A549 (cell line): ENCODE results near the gene NUFIP1. TPM values are rescaled to one million over a fixed set of nuclear protein-coding genes. Genes with fewer than 3 reads are reported as not detected.

Experiments
- ATAC-seq, 2 experiments: fragments of 200-7000 bp in 1 of 2; fragments of >200 bp in 1 of 2; cut with Nextera tagmentation in 1 of 2; cut with Tn5 transposase in 1 of 2; 3 replicates each; pipeline versions ENCODE4 v1.8.0 to v1.9.1; 2018 to 2020; ENCODE audit warnings: mild to moderate bottlenecking in 1 of 2, moderate library complexity in 1 of 2
- CTCF ChIA-PET: fragments of 300-600 bp; sonication (Branson Sonifier 250); formaldehyde crosslinking; extraction: SDS; loops from one replicate; lab custom pipeline; 2021; ENCODE audit warnings: antibody characterized with exemption, inconsistent platforms; lab: Yijun Ruan, JAX
- POLR2A ChIA-PET: fragments of 350-600 bp; formaldehyde crosslinking; extraction: SDS; loops from one replicate; lab custom pipeline; 2021; ENCODE audit warnings: antibody characterized with exemption, inconsistent platforms; lab: Yijun Ruan, JAX
- DNase-seq, 2 experiments: peaks; one replicate each; pipeline versions ENCODE4 v3.0.0 to v3.0.0-alpha.2; 2011 to 2016; ENCODE audit warnings: low read depth in 1 of 2, low spot score in 1 of 2
- FAIRE-seq: peaks from 2 replicates; lab custom pipeline; 2011; peaks lifted over from hg19 to GRCh38; lab: Jason Lieb, UNC
- H3K27ac ChIP-seq, 2 experiments: fragments of >200 bp; sonication (Bioruptor Twin); formaldehyde crosslinking; 3 replicates each; pipeline ENCODE4 v1.5.1; 2016 to 2017
- H3K4me1 ChIP-seq: fragments of >200 bp; sonication (Bioruptor Twin); formaldehyde crosslinking; 3 replicates; pipeline ENCODE4 v1.6.1; 2016
- H3K4me2 ChIP-seq: fragments of >200 bp; sonication (Bioruptor Twin); formaldehyde crosslinking; 3 replicates; pipeline ENCODE4 v1.6.1; 2016
- H3K4me3 ChIP-seq: fragments of >200 bp; sonication (Bioruptor Twin); formaldehyde crosslinking; 3 replicates; pipeline ENCODE4 v1.5.1; 2016
- H3K9me3 ChIP-seq: fragments of >200 bp; sonication (Bioruptor Twin); formaldehyde crosslinking; 3 replicates; pipeline ENCODE4 v1.6.1; 2016
- BHLHE40 ChIP-seq: IDR thresholded peaks from 2 replicates; pipeline ENCODE4 v1.6.1; 2012; ENCODE audit warnings: low read depth, low read length, inconsistent platforms
- CBX2 ChIP-seq: fragments of 200-600 bp; sonication (generic); IDR thresholded peaks from 2 replicates; pipeline ENCODE4 v1.6.1; 2016; ENCODE audit warnings: low read depth, mild to moderate bottlenecking, borderline replicate concordance
- CEBPB ChIP-seq, 2 experiments: fragments of >200 bp in 1 of 2; sonication (Bioruptor Twin) in 1 of 2; formaldehyde crosslinking in 1 of 2; IDR thresholded peaks; 2 replicates each; pipeline ENCODE4 v1.6.1; 2012 to 2016
- EHMT2 ChIP-seq: fragments of 200-600 bp; sonication (generic); IDR thresholded peaks from 2 replicates; pipeline ENCODE4 v1.6.1; 2016; ENCODE audit warnings: antibody characterized with exemption, low read depth, mild to moderate bottlenecking, moderate library complexity
- ESRRA ChIP-seq: fragments of 150-350 bp; IDR thresholded peaks from 2 replicates; pipeline ENCODE4 v1.6.1; 2014; ENCODE audit warnings: mild to moderate bottlenecking, low read length, borderline replicate concordance
- FOXS1 ChIP-seq: fragments of 250-450 bp; sonication (Bioruptor Pico); IDR thresholded peaks from 2 replicates; pipeline ENCODE4 v1.5.0; 2020; ENCODE audit warnings: mild to moderate bottlenecking, moderate library complexity
- HDAC2 ChIP-seq: fragments of 200-600 bp; sonication (generic); IDR thresholded peaks from 2 replicates; pipeline ENCODE4 v1.6.1; 2016
- HEYL ChIP-seq: fragments of 250-450 bp; sonication (Bioruptor Pico); IDR thresholded peaks from 2 replicates; pipeline ENCODE4 v1.8.0; 2021; ENCODE audit warnings: mild to moderate bottlenecking, moderate library complexity
- HOXA7 ChIP-seq: fragments of 250-450 bp; sonication (Bioruptor Pico); IDR thresholded peaks from 2 replicates; pipeline ENCODE4 v1.5.0; 2020; ENCODE audit warnings: mild to moderate bottlenecking, moderate library complexity
- HOXB13 ChIP-seq: fragments of 250-450 bp; sonication (Bioruptor Pico); IDR thresholded peaks from 2 replicates; pipeline ENCODE4 v1.5.0; 2020; ENCODE audit warnings: low read depth, mild to moderate bottlenecking, moderate library complexity
- HOXB5 ChIP-seq: fragments of 250-450 bp; sonication (Bioruptor Pico); IDR thresholded peaks from 2 replicates; pipeline ENCODE4 v1.5.0; 2020; ENCODE audit warnings: mild to moderate bottlenecking, moderate library complexity
- JUN ChIP-seq, 2 experiments: fragments of >200 bp; sonication (Bioruptor Twin); formaldehyde crosslinking; IDR thresholded peaks; 2 replicates in 1 of 2; 3 replicates in 1 of 2; pipeline ENCODE4 v1.6.1; 2016 to 2017
- KDM5A ChIP-seq: fragments of 200-600 bp; sonication (generic); IDR thresholded peaks from 2 replicates; pipeline ENCODE4 v1.6.1; 2016; ENCODE audit warnings: antibody characterized with exemption, mild to moderate bottlenecking
- MAFK ChIP-seq: fragments of 450-650 bp; IDR thresholded peaks from 2 replicates; pipeline ENCODE4 v1.6.1; 2014; ENCODE audit not compliant: partially characterized antibody
- MAZ ChIP-seq: fragments of 150-350 bp; IDR thresholded peaks from 2 replicates; pipeline ENCODE4 v1.6.1; 2014; ENCODE audit warnings: antibody characterized with exemption, low read depth, low read length, borderline replicate concordance
- MYC ChIP-seq: IDR thresholded peaks from 2 replicates; pipeline ENCODE4 v1.6.1; 2012; ENCODE audit warnings: mild to moderate bottlenecking, inconsistent platforms, low read length, improper control_type of control experiment, borderline replicate concordance
- NR3C1 ChIP-seq: fragments of >200 bp; sonication (Bioruptor Twin); formaldehyde crosslinking; IDR thresholded peaks from 3 replicates; pipeline ENCODE4 v1.6.1; 2017
- PHF8 ChIP-seq: fragments of 200-600 bp; sonication (generic); IDR thresholded peaks from 2 replicates; pipeline ENCODE4 v1.6.1; 2016; ENCODE audit warnings: low read depth, mild to moderate bottlenecking, antibody characterized with exemption, moderate library complexity, borderline replicate concordance
- POLR2A ChIP-seq: IDR thresholded peaks from 2 replicates; pipeline ENCODE4 v1.6.1; 2012; ENCODE audit warnings: mild to moderate bottlenecking, low read length
- RAD21 ChIP-seq, 2 experiments: fragments of >200 bp in 1 of 2; sonication (Bioruptor Twin) in 1 of 2; formaldehyde crosslinking in 1 of 2; IDR thresholded peaks in 1 of 2; conservative IDR thresholded peaks in 1 of 2; 2 replicates in 1 of 2; 3 replicates in 1 of 2; pipeline ENCODE4 v1.6.1; 2012 to 2018; ENCODE audit warnings: inconsistent platforms in 1 of 2
- RARB ChIP-seq: fragments of 250-450 bp; sonication (Bioruptor Pico); IDR thresholded peaks from 2 replicates; pipeline ENCODE4 v1.8.0; 2021; ENCODE audit warnings: mild to moderate bottlenecking, moderate library complexity
- RNF2 ChIP-seq: fragments of 200-600 bp; sonication (generic); IDR thresholded peaks from 2 replicates; pipeline ENCODE4 v1.6.1; 2016; ENCODE audit warnings: low read depth, mild to moderate bottlenecking, antibody characterized with exemption, moderate library complexity, borderline replicate concordance
- TFCP2L1 ChIP-seq: fragments of 250-450 bp; sonication (Bioruptor Pico); IDR thresholded peaks from 2 replicates; pipeline ENCODE4 v1.5.0; 2021; ENCODE audit warnings: mild to moderate bottlenecking
- ZFP36 ChIP-seq: fragments of 450-650 bp; IDR thresholded peaks from 2 replicates; pipeline ENCODE4 v1.6.1; 2014; ENCODE audit warnings: borderline replicate concordance; ENCODE audit not compliant: partially characterized antibody
- ZNF302 ChIP-seq: fragments of 250-450 bp; sonication (Bioruptor Pico); IDR thresholded peaks from 2 replicates; pipeline ENCODE4 v1.9.0; 2021; ENCODE audit warnings: inconsistent platforms, mild to moderate bottlenecking, moderate library complexity
- WGBS: methylation state at CpG from one replicate; pipeline ENCODE4 v1.1.6; 2017; ENCODE audit errors: missing lambda C conversion rate; 5-methylcytosine and 5-hydroxymethylcytosine counted together
- polyA minus RNA-seq: library from RNA; depleted of rRNA, polyadenylated mRNA; stranded (reverse); fragments of >200 nt; gene quantifications from 2 replicates; pipeline ENCODE4 v1.2.3, GENCODE V29; 2011; rRNA and poly(A)+ RNA removed
- polyA plus RNA-seq, 4 experiments: library from polyadenylated mRNA; depleted of rRNA in 3 of 4; stranded (reverse); fragments of >200 nt; fragmentation: RNase III in 1 of 4; extraction: RNeasy Plus Mini Kit Qiagen cat#74134 plus additional on column Dnase treatment in 1 of 4; gene quantifications; 2 replicates in 3 of 4; 3 replicates in 1 of 4; pipeline ENCODE4 v1.2.3, GENCODE V29; 2011 to 2017
- TF ChIP-seq, protein P1 (sequence below): IDR thresholded peaks from 2 replicates; pipeline ENCODE4 v1.6.1; 2012
- TF ChIP-seq, protein P2 (sequence below): fragments of 150-350 bp; IDR thresholded peaks from 2 replicates; pipeline ENCODE4 v1.6.1; 2014; ENCODE audit warnings: low read depth, mild to moderate bottlenecking, low read length
- TF ChIP-seq, protein P3 (sequence below): IDR thresholded peaks from 2 replicates; pipeline ENCODE4 v1.6.1; 2012; ENCODE audit warnings: low read depth, borderline replicate concordance
- TF ChIP-seq, protein P4 (sequence below): fragments of 250-450 bp; sonication (Bioruptor Pico); IDR thresholded peaks from 2 replicates; pipeline ENCODE4 v1.5.0; 2020; ENCODE audit warnings: low read depth, mild to moderate bottlenecking, moderate library complexity
- TF ChIP-seq, protein P5 (sequence below): fragments of >200 bp; sonication (Bioruptor Twin); formaldehyde crosslinking; IDR thresholded peaks from 3 replicates; pipeline ENCODE4 v1.6.1; 2016
- TF ChIP-seq, protein P6 (sequence below): fragments of 250-450 bp; sonication (Bioruptor Pico); IDR thresholded peaks from 2 replicates; pipeline ENCODE4 v1.5.0; 2021; ENCODE audit warnings: mild to moderate bottlenecking, moderate library complexity, borderline replicate concordance

Gene NUFIP1
- polyA plus RNA-seq (2011; rRNA removed) (3.7 and 4.2 TPM in 2 replicates), polyA plus RNA-seq (2017; fragmentation: RNase III; extraction: RNeasy Plus Mini Kit Qiagen cat#74134 plus additional on column Dnase treatment) (6.3 to 6.5 TPM (median 6.5 TPM) in 3 replicates), polyA minus RNA-seq (1.4 and 1.7 TPM in 2 replicates)
- polyA plus RNA-seq (2012; cell fraction: cytosol; rRNA removed) = 1.7 TPM in 2 replicates
- 3.2 and 3.3 TPM in 2 replicates for polyA plus RNA-seq (2012; cell fraction: nucleus; rRNA removed)

DNA sequence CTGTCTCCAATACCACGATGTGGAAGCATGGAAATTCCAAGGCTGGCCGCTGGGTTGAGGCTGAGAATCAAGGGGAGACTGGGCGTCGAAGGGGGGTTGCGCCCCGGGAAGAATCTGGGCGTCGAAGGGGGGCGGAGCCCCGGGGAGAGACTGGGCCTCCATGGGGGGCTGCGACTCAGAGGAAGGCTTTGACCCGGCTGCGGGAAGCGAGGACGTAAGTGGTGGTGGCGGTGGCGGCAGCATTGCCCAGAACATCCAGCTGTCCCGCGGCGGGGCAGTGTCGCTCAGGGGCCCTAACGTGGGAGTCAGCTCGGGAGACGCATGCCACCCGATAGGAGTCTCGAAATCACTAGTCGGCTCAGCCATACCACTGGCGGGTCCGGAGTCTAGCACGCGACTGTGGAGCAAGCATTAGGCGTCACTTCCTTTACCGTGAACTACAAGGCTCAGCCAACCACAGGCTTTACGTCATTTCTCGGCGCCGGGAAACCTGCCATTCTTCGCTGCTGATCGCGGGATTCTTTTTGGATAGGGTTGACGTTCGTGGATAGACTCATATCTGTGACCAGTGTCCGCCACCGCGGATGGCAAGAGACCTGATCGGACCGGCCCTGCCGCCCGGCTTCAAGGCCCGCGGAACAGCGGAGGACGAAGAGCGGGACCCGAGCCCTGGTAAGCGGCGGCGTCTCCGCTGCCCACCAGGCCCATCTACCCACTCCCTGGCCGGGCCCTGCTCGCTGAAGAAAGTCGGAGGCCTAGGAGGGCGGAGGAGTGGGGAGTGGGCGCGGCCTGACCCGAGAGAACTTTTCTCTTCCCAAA is at the start of gene NUFIP1, which contains the start of gene GPALPP1:
TSS of gene NUFIP1 (minus strand) at position 401 of the 819 bp plus-strand sequence. CDS start at position 366, 35 bp downstream.
TSS of gene GPALPP1 (plus strand) at position 468 of the 819 bp plus-strand sequence. CDS start at position 585, 117 bp downstream.
- TF ChIP-seq RNF2 (no peak), HEYL (CRISPR knock-in tag) (no peak), ZNF302 (CRISPR knock-in tag) (no peak), NR3C1 (no peak), PHF8 (peak; percentile 46; the same call in 1 of the 2 replicates), MAFK (no peak), ESRRA (no peak), HDAC2 (no peak), TFCP2L1 (CRISPR knock-in tag) (no peak), ZFP36 (no peak), JUN (IDR thresholded peaks at IDR 0.05) (peak in 1 of 2 experiments; percentile 60; a peak in 2 of 5 replicates), POLR2A (peak; percentile 60), CBX2 (no peak), HOXB5 (CRISPR knock-in tag) (no peak), FOXS1 (no peak), MYC (peak; percentile 77; the same call in 1 of the 2 replicates), MAZ (no peak), RARB (CRISPR knock-in tag) (no peak), CEBPB (IDR thresholded peaks at IDR 0.05) (no peak), EHMT2 (no peak), HOXB13 (CRISPR knock-in tag) (no peak), KDM5A (peak; percentile 87), BHLHE40 (peak; percentile 85), HOXA7 (CRISPR knock-in tag) (no peak), RAD21 (conservative IDR thresholded peaks at IDR 0.05 in 1 of 2, IDR thresholded peaks at IDR 0.05 in 1 of 2) (no peak)
- TF ChIP-seq, protein P1, sequence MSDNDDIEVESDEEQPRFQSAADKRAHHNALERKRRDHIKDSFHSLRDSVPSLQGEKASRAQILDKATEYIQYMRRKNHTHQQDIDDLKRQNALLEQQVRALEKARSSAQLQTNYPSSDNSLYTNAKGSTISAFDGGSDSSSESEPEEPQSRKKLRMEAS = peak; percentile 91
- TF ChIP-seq, protein P2, sequence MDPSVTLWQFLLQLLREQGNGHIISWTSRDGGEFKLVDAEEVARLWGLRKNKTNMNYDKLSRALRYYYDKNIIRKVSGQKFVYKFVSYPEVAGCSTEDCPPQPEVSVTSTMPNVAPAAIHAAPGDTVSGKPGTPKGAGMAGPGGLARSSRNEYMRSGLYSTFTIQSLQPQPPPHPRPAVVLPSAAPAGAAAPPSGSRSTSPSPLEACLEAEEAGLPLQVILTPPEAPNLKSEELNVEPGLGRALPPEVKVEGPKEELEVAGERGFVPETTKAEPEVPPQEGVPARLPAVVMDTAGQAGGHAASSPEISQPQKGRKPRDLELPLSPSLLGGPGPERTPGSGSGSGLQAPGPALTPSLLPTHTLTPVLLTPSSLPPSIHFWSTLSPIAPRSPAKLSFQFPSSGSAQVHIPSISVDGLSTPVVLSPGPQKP = no peak
- TF ChIP-seq, protein P3, sequence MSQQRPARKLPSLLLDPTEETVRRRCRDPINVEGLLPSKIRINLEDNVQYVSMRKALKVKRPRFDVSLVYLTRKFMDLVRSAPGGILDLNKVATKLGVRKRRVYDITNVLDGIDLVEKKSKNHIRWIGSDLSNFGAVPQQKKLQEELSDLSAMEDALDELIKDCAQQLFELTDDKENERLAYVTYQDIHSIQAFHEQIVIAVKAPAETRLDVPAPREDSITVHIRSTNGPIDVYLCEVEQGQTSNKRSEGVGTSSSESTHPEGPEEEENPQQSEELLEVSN = peak; percentile 45
- TF ChIP-seq, protein P4, sequence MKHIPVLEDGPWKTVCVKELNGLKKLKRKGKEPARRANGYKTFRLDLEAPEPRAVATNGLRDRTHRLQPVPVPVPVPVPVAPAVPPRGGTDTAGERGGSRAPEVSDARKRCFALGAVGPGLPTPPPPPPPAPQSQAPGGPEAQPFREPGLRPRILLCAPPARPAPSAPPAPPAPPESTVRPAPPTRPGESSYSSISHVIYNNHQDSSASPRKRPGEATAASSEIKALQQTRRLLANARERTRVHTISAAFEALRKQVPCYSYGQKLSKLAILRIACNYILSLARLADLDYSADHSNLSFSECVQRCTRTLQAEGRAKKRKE (CRISPR knock-in tag) = no peak
- TF ChIP-seq, protein P5, sequence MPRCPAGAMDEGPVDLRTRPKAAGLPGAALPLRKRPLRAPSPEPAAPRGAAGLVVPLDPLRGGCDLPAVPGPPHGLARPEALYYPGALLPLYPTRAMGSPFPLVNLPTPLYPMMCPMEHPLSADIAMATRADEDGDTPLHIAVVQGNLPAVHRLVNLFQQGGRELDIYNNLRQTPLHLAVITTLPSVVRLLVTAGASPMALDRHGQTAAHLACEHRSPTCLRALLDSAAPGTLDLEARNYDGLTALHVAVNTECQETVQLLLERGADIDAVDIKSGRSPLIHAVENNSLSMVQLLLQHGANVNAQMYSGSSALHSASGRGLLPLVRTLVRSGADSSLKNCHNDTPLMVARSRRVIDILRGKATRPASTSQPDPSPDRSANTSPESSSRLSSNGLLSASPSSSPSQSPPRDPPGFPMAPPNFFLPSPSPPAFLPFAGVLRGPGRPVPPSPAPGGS = 0 out of 3 replicates have a peak, but pooled peaks have one; percentile 36
- TF ChIP-seq, protein P6, sequence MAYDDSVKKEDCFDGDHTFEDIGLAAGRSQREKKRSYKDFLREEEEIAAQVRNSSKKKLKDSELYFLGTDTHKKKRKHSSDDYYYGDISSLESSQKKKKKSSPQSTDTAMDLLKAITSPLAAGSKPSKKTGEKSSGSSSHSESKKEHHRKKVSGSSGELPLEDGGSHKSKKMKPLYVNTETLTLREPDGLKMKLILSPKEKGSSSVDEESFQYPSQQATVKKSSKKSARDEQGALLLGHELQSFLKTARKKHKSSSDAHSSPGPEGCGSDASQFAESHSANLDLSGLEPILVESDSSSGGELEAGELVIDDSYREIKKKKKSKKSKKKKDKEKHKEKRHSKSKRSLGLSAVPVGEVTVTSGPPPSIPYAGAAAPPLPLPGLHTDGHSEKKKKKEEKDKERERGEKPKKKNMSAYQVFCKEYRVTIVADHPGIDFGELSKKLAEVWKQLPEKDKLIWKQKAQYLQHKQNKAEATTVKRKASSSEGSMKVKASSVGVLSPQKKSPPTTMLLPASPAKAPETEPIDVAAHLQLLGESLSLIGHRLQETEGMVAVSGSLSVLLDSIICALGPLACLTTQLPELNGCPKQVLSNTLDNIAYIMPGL (CRISPR knock-in tag) = no peak
- TF ChIP-seq, all 56 proteins: peak for 9
- H3K4me3 ChIP-seq = peak within 1 kb of the TSS; percentile 95
- peak within 1 kb of the TSS; percentile 83 to 93 for H3K27ac ChIP-seq
- H3K4me2 ChIP-seq = peak within 1 kb of the TSS; percentile 97
- no peaks in the 10 kb centered on the region for H3K9me3 ChIP-seq
- WGBS = under 1% methylated on average over 24 of the region's 66 CpGs
- H3K4me1 ChIP-seq = peaks cover 15% of the 10 kb centered on the region
- POLR2A ChIA-PET = no interaction called here
- DNase-seq (peak; percentile 90 to 92), ATAC-seq (peak; percentile 99 to 100), FAIRE-seq (no peak)
- CTCF ChIA-PET = interaction anchor here (1.0 to 2.0 kb wide), 2 partner anchors 8 to 16 kb away, joined by 3 to 5 read pairs; no protein-coding TSS in a partner anchor
